HG03280 (cell line): ENCODE data around the gene NCOA3.
"Not testable (repeated sequence)": the region's sequence is repeated elsewhere in the genome, so short reads cannot be mapped to it uniquely, and the experiment has no call there.

ENCODE experiments used
- ATAC-seq: cut with Tn5 transposase; IDR thresholded peaks from one replicate; pipeline ENCODE4 v1.9.1; 2021; ENCODE audit warnings: mild to moderate bottlenecking, moderate library complexity; ENCODE audit not compliant: unreplicated experiment

NCOA3 gene

GRCh38 chr20:47534405-47534804, 32.7 kb downstream of the NCOA3 start:
- ATAC-seq, result no peak

GRCh38 chr20:47535088-47535487, 33.4 kb downstream of the NCOA3 start:
- no peak for ATAC-seq

GRCh38 chr20:47535994-47536393, 34.3 kb downstream of the NCOA3 start:
- ATAC-seq, result no peak

GRCh38 chr20:47540443-47541354, 39.0 kb downstream of the NCOA3 start:
- ATAC-seq, result no peak

GRCh38 chr20:47541355-47541922, 39.8 kb downstream of the NCOA3 start:
- no peak for ATAC-seq

GRCh38 chr20:47543006-47543431, 41.3 kb downstream of the NCOA3 start:
- ATAC-seq, result no peak

- ATAC-seq, result no peak
Observed at GRCh38 chr20:47544240-47544639, 42.6 kb downstream of the NCOA3 start.

- ATAC-seq, result no peak
Observed at GRCh38 chr20:47544852-47545251, 43.2 kb downstream of the NCOA3 start.

- ATAC-seq, result no peak
Observed at GRCh38 chr20:47545499-47545898, 43.8 kb downstream of the NCOA3 start.

GRCh38 chr20:47546184-47547033, 44.7 kb downstream of the NCOA3 start:
- ATAC-seq, result no peak

- ATAC-seq, result no peak
Observed at GRCh38 chr20:47547034-47547387, 45.3 kb downstream of the NCOA3 start.

- ATAC-seq, result no peak
Observed at GRCh38 chr20:47549671-47550070, 48.0 kb downstream of the NCOA3 start.

GRCh38 chr20:47551222-47551621, 49.5 kb downstream of the NCOA3 start:
- ATAC-seq, result no peak

- ATAC-seq, result no peak
Observed at GRCh38 chr20:47551841-47552240, 50.2 kb downstream of the NCOA3 start.

- no peak for ATAC-seq
Observed at GRCh38 chr20:47552996-47553395, 51.3 kb downstream of the NCOA3 start.

- not testable (repeated sequence) for ATAC-seq
Observed at GRCh38 chr20:47553594-47554235, 52.0 kb downstream of the NCOA3 start.

GRCh38 chr20:47554283-47554682, 52.6 kb downstream of the NCOA3 start:
- not testable (repeated sequence) for ATAC-seq

GRCh38 chr20:47557218-47557617, 55.5 kb downstream of the NCOA3 start:
- ATAC-seq, result no peak

- no peak for ATAC-seq
Observed at GRCh38 chr20:47557791-47558190, 56.1 kb downstream of the NCOA3 start.

GRCh38 chr20:47558295-47559066, 56.8 kb downstream of the NCOA3 start:
- no peak for ATAC-seq
